ENCODE data around the gene BCLAF1. TPM values are rescaled to one million over a fixed set of nuclear protein-coding genes. Genes with fewer than 3 reads are reported as not detected.
A peak's percentile ranks its signal among the peaks of the same experiment; 100 is the strongest.

The BCLAF1 gene
- total and polyA plus RNA-seq, 9 of the 15 experiments (the other 6 are each of a cell fraction or from before 2014, with no cell fraction given) = 65.4 to 286 (median 165) TPM

DNA sequence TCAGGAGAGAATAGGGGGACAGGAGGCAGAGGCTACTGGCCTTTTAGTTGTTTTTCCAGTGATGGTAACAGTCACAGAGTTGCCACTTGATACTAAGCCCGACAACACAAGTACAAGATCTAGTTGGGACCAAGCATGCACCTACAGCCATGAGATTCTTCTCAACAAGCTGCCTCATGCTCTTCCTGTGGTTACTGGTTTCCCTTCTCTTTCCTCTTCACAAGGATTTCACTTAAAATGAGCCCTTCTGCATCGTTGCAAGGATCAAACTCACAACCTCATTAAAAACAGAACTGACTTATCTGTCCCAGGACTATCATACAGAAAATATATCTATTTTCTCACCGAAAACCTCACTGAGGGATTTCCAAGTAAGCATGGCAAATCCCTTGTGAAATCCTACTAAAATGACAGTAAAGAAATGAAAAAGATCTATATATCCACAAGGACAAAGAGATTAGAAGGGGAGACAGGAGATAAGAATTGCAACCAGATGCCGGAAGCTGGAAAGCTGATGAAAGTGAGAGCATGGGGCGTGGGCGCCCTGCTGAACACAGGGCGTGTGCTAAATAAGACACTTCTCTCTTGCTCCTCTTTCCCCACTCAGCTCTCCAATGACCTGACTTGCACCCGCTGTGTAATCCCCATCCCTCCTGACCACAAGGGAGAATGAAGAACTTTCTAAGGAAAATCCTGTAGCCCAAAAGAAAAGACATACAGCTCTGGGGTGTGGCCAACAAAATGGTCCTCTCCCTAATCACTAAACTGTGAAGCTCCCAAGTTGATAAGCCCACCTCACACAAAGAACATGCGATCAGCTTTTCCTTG is 53.0 kb downstream of the BCLAF1 start (continued):
- TF ChIP-seq, protein P1, sequence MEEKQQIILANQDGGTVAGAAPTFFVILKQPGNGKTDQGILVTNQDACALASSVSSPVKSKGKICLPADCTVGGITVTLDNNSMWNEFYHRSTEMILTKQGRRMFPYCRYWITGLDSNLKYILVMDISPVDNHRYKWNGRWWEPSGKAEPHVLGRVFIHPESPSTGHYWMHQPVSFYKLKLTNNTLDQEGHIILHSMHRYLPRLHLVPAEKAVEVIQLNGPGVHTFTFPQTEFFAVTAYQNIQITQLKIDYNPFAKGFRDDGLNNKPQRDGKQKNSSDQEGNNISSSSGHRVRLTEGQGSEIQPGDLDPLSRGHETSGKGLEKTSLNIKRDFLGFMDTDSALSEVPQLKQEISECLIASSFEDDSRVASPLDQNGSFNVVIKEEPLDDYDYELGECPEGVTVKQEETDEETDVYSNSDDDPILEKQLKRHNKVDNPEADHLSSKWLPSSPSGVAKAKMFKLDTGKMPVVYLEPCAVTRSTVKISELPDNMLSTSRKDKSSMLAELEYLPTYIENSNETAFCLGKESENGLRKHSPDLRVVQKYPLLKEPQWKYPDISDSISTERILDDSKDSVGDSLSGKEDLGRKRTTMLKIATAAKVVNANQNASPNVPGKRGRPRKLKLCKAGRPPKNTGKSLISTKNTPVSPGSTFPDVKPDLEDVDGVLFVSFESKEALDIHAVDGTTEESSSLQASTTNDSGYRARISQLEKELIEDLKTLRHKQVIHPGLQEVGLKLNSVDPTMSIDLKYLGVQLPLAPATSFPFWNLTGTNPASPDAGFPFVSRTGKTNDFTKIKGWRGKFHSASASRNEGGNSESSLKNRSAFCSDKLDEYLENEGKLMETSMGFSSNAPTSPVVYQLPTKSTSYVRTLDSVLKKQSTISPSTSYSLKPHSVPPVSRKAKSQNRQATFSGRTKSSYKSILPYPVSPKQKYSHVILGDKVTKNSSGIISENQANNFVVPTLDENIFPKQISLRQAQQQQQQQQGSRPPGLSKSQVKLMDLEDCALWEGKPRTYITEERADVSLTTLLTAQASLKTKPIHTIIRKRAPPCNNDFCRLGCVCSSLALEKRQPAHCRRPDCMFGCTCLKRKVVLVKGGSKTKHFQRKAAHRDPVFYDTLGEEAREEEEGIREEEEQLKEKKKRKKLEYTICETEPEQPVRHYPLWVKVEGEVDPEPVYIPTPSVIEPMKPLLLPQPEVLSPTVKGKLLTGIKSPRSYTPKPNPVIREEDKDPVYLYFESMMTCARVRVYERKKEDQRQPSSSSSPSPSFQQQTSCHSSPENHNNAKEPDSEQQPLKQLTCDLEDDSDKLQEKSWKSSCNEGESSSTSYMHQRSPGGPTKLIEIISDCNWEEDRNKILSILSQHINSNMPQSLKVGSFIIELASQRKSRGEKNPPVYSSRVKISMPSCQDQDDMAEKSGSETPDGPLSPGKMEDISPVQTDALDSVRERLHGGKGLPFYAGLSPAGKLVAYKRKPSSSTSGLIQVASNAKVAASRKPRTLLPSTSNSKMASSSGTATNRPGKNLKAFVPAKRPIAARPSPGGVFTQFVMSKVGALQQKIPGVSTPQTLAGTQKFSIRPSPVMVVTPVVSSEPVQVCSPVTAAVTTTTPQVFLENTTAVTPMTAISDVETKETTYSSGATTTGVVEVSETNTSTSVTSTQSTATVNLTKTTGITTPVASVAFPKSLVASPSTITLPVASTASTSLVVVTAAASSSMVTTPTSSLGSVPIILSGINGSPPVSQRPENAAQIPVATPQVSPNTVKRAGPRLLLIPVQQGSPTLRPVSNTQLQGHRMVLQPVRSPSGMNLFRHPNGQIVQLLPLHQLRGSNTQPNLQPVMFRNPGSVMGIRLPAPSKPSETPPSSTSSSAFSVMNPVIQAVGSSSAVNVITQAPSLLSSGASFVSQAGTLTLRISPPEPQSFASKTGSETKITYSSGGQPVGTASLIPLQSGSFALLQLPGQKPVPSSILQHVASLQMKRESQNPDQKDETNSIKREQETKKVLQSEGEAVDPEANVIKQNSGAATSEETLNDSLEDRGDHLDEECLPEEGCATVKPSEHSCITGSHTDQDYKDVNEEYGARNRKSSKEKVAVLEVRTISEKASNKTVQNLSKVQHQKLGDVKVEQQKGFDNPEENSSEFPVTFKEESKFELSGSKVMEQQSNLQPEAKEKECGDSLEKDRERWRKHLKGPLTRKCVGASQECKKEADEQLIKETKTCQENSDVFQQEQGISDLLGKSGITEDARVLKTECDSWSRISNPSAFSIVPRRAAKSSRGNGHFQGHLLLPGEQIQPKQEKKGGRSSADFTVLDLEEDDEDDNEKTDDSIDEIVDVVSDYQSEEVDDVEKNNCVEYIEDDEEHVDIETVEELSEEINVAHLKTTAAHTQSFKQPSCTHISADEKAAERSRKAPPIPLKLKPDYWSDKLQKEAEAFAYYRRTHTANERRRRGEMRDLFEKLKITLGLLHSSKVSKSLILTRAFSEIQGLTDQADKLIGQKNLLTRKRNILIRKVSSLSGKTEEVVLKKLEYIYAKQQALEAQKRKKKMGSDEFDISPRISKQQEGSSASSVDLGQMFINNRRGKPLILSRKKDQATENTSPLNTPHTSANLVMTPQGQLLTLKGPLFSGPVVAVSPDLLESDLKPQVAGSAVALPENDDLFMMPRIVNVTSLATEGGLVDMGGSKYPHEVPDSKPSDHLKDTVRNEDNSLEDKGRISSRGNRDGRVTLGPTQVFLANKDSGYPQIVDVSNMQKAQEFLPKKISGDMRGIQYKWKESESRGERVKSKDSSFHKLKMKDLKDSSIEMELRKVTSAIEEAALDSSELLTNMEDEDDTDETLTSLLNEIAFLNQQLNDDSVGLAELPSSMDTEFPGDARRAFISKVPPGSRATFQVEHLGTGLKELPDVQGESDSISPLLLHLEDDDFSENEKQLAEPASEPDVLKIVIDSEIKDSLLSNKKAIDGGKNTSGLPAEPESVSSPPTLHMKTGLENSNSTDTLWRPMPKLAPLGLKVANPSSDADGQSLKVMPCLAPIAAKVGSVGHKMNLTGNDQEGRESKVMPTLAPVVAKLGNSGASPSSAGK (IDR thresholded peaks at IDR 0.05) = no peak; the same call in 1 of the 2 replicates
- TF ChIP-seq, protein P2, sequence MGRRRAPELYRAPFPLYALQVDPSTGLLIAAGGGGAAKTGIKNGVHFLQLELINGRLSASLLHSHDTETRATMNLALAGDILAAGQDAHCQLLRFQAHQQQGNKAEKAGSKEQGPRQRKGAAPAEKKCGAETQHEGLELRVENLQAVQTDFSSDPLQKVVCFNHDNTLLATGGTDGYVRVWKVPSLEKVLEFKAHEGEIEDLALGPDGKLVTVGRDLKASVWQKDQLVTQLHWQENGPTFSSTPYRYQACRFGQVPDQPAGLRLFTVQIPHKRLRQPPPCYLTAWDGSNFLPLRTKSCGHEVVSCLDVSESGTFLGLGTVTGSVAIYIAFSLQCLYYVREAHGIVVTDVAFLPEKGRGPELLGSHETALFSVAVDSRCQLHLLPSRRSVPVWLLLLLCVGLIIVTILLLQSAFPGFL (CRISPR knock-in tag; IDR thresholded peaks at IDR 0.05) = no peak
- TF ChIP-seq, protein P3, sequence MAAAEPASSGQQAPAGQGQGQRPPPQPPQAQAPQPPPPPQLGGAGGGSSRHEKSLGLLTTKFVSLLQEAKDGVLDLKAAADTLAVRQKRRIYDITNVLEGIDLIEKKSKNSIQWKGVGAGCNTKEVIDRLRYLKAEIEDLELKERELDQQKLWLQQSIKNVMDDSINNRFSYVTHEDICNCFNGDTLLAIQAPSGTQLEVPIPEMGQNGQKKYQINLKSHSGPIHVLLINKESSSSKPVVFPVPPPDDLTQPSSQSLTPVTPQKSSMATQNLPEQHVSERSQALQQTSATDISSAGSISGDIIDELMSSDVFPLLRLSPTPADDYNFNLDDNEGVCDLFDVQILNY (CRISPR knock-in tag; IDR thresholded peaks at IDR 0.05) = no peak
- no peak for TF ChIP-seq XRCC5 (IDR thresholded peaks at IDR 0.05; ENCODE audit: low read depth, low read length)
- TF ChIP-seq NFRKB (IDR thresholded peaks at IDR 0.05; ENCODE audit: low read depth) = peak; percentile 21; the same call in 1 of the 2 replicates
- TF ChIP-seq ZNF507 (tag; conservative IDR thresholded peaks at IDR 0.05) = no peak
- TF ChIP-seq ZFP36 (IDR thresholded peaks at IDR 0.05; ENCODE audit: low read depth, low read length, partially characterized antibody) = no peak
